ENCODE measurements around the gene P2RY2.

DNA sequence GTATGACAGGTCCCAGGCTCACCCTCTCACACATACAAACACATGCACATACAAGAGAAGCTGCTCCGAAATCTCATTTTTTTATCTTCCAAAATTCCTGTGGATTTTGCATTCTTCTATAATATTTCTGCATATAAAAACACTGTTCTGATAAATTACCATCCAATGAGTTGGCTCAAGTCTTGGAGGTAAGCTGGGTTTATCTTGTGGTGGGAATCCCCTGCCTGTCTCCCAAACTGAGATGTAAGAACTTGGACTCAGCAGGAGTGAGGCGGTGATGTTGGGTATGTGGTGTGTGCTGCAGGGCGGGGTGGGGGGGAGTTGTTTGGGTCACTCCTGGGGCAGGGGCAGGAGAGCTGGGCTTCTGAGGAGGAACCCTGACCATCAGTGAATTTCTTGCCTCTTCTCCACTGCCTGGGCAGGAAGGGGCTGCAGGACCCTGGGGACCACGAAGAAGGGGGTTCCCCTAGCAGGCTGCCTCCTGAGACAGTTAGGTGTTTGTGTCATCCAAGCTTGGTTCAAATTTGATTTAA lies 47.3 kb downstream of the P2RY2 start:
- TF ChIP-seq POLR2A (IDR thresholded peaks at IDR 0.05; ENCODE audit: low read length), result no peak
- TF ChIP-seq GATA1 (IDR thresholded peaks at IDR 0.05; ENCODE audit: low read depth, low read length), result no peak

Measured in erythroblast (primary cell).